K562 (cell line): ENCODE measurements around the gene NPAS2.

Experiments
- ARNT ChIP-seq, 2 experiments: fragments of 450-650 bp; IDR thresholded peaks; 2 replicates each; pipeline ENCODE4 v1.6.1; 2016; ENCODE audit warnings: mild to moderate bottlenecking in 1 of 2
- BRD4 ChIP-seq: fragments of 200-600 bp; sonication (generic); IDR thresholded peaks from 2 replicates; pipeline ENCODE4 v1.6.1; 2017; ENCODE audit warnings: inconsistent platforms
- CHCHD3 ChIP-seq: fragments of 250-450 bp; sonication (Bioruptor Pico); IDR thresholded peaks from 2 replicates; pipeline ENCODE4 v2.1.2; 2022; ENCODE audit warnings: mild to moderate bottlenecking
- EGR1 ChIP-seq: fragments of 450-650 bp; conservative IDR thresholded peaks from 2 replicates; pipeline ENCODE4 v1.6.1; 2017; ENCODE audit warnings: mild to moderate bottlenecking
- NUFIP1 ChIP-seq: fragments of 450-650 bp; IDR thresholded peaks from 2 replicates; pipeline ENCODE4 v1.6.1; 2018; ENCODE audit not compliant: partially characterized antibody
- POLR2AphosphoS5 ChIP-seq: IDR thresholded peaks from 2 replicates; pipeline ENCODE4 v1.6.1; 2011; ENCODE audit warnings: mild to moderate bottlenecking, low read depth, low read length, moderate library complexity; ENCODE audit not compliant: control insufficient read depth, insufficient read depth
- SAFB2 ChIP-seq: fragments of 200-400 bp; formaldehyde crosslinking; IDR thresholded peaks from 2 replicates; pipeline ENCODE4 v1.6.1; 2018; ENCODE audit warnings: borderline replicate concordance, low read length, low read depth, moderate library complexity; ENCODE audit not compliant: severe bottlenecking
- SP2 ChIP-seq: IDR thresholded peaks from 2 replicates; pipeline ENCODE4 v1.6.1; 2011; ENCODE audit warnings: mild to moderate bottlenecking, low read depth, low read length, moderate library complexity; ENCODE audit not compliant: poor library complexity, severe bottlenecking; ENCODE audit errors: extremely low read depth
- TF ChIP-seq, protein P1 (sequence below), 3 experiments: IDR thresholded peaks in 2 of 3; conservative IDR thresholded peaks in 1 of 3; 2 replicates each; pipeline ENCODE4 v1.5.1; 2011 to 2012; ENCODE audit warnings: low read length in 3 of 3, mild to moderate bottlenecking in 3 of 3, control low read depth in 2 of 3, improper control_type of control experiment in 1 of 3, inconsistent platforms in 1 of 3, low read depth in 1 of 3, mixed read lengths in 1 of 3, moderate library complexity in 1 of 3; ENCODE audit not compliant: insufficient read depth in 2 of 3
- TF ChIP-seq, protein P2 (sequence below), 2 experiments: fragments of 450-650 bp in 1 of 2; sonication (generic) in 1 of 2; formaldehyde crosslinking; conservative IDR thresholded peaks; 2 replicates each; pipeline versions ENCODE4 v1.4.0 to v1.8.1; 2020 to 2022; ENCODE audit warnings: mild to moderate bottlenecking in 1 of 2, missing genetic modification reagents in 1 of 2
- TF ChIP-seq, protein P3 (sequence below): IDR thresholded peaks from 2 replicates; pipeline ENCODE4 v1.6.1; 2016; ENCODE audit warnings: missing genetic modification characterization, missing compliant biosample characterization
- TF ChIP-seq, protein P4 (sequence below): fragments of 450-650 bp; IDR thresholded peaks from 2 replicates; pipeline ENCODE4 v1.7.1; 2018; ENCODE audit warnings: mild to moderate bottlenecking, low read depth; ENCODE audit not compliant: partially characterized antibody
- TF ChIP-seq, protein P5 (sequence below): fragments of 250-450 bp; sonication (Bioruptor Pico); IDR thresholded peaks from 2 replicates; pipeline ENCODE4 v1.8.0; 2021; ENCODE audit warnings: mild to moderate bottlenecking, moderate library complexity

DNA sequence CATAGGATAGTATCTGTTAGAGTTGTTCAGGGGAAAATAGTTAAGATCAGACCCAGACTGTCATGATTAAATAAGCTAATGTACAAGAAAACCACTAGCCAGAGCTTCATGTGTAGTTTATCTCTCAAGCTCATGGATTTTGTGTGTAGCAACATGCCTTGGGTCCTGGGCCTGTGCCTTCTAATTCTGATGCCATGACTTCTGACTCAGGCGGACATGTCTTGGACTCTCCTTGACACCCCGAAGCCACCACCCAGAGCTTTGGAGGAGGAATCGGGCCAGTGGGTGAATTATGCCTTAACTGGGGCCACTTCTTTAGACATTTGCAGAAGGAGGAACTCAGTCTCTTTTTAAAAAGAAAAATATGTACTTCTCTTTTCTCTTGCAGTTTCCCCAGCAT, 68.7 kb downstream of the NPAS2 start:
- TF ChIP-seq EGR1 (no peak), NUFIP1 (no peak), ARNT (IDR thresholded peaks at IDR 0.05) (no peak), BRD4 (no peak), SP2 (no peak), POLR2AphosphoS5 (no peak), SAFB2 (no peak), CHCHD3 (CRISPR knock-in tag) (no peak)
- TF ChIP-seq, protein P1, sequence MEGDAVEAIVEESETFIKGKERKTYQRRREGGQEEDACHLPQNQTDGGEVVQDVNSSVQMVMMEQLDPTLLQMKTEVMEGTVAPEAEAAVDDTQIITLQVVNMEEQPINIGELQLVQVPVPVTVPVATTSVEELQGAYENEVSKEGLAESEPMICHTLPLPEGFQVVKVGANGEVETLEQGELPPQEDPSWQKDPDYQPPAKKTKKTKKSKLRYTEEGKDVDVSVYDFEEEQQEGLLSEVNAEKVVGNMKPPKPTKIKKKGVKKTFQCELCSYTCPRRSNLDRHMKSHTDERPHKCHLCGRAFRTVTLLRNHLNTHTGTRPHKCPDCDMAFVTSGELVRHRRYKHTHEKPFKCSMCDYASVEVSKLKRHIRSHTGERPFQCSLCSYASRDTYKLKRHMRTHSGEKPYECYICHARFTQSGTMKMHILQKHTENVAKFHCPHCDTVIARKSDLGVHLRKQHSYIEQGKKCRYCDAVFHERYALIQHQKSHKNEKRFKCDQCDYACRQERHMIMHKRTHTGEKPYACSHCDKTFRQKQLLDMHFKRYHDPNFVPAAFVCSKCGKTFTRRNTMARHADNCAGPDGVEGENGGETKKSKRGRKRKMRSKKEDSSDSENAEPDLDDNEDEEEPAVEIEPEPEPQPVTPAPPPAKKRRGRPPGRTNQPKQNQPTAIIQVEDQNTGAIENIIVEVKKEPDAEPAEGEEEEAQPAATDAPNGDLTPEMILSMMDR (IDR thresholded peaks at IDR 0.05 in 2 of 3, conservative IDR thresholded peaks at IDR 0.05 in 1 of 3; ENCODE audit: insufficient read depth in 2 of 3, low read depth in 1 of 3, low read length in 3 of 3) = no peak
- TF ChIP-seq, protein P2, sequence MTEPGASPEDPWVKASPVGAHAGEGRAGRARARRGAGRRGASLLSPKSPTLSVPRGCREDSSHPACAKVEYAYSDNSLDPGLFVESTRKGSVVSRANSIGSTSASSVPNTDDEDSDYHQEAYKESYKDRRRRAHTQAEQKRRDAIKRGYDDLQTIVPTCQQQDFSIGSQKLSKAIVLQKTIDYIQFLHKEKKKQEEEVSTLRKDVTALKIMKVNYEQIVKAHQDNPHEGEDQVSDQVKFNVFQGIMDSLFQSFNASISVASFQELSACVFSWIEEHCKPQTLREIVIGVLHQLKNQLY (CRISPR knock-in tag; conservative IDR thresholded peaks at IDR 0.05) = no peak
- TF ChIP-seq, protein P3, sequence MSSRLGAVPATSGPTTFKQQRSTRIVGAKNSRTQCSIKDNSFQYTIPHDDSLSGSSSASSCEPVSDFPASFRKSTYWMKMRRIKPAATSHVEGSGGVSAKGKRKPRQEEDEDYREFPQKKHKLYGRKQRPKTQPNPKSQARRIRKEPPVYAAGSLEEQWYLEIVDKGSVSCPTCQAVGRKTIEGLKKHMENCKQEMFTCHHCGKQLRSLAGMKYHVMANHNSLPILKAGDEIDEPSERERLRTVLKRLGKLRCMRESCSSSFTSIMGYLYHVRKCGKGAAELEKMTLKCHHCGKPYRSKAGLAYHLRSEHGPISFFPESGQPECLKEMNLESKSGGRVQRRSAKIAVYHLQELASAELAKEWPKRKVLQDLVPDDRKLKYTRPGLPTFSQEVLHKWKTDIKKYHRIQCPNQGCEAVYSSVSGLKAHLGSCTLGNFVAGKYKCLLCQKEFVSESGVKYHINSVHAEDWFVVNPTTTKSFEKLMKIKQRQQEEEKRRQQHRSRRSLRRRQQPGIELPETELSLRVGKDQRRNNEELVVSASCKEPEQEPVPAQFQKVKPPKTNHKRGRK = no peak
- TF ChIP-seq, protein P4, sequence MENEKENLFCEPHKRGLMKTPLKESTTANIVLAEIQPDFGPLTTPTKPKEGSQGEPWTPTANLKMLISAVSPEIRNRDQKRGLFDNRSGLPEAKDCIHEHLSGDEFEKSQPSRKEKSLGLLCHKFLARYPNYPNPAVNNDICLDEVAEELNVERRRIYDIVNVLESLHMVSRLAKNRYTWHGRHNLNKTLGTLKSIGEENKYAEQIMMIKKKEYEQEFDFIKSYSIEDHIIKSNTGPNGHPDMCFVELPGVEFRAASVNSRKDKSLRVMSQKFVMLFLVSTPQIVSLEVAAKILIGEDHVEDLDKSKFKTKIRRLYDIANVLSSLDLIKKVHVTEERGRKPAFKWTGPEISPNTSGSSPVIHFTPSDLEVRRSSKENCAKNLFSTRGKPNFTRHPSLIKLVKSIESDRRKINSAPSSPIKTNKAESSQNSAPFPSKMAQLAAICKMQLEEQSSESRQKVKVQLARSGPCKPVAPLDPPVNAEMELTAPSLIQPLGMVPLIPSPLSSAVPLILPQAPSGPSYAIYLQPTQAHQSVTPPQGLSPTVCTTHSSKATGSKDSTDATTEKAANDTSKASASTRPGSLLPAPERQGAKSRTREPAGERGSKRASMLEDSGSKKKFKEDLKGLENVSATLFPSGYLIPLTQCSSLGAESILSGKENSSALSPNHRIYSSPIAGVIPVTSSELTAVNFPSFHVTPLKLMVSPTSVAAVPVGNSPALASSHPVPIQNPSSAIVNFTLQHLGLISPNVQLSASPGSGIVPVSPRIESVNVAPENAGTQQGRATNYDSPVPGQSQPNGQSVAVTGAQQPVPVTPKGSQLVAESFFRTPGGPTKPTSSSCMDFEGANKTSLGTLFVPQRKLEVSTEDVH = no peak
- TF ChIP-seq, protein P5, sequence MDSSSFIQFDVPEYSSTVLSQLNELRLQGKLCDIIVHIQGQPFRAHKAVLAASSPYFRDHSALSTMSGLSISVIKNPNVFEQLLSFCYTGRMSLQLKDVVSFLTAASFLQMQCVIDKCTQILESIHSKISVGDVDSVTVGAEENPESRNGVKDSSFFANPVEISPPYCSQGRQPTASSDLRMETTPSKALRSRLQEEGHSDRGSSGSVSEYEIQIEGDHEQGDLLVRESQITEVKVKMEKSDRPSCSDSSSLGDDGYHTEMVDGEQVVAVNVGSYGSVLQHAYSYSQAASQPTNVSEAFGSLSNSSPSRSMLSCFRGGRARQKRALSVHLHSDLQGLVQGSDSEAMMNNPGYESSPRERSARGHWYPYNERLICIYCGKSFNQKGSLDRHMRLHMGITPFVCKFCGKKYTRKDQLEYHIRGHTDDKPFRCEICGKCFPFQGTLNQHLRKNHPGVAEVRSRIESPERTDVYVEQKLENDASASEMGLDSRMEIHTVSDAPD = no peak
